Right lobe of liver (tissue), 4 donors: ENCODE data around the gene CATSPERE.

ENCODE experiments used
- CTCF ChIP-seq, 4 donors: fragments of 200-600 bp in 3 of 4; fragments of 450-650 bp in 1 of 4; IDR thresholded peaks; one replicate each; pipeline versions ENCODE4 v1.5.1 to v1.8.0; 2016 to 2022; ENCODE audit warnings: antibody characterized with exemption in 4 of 4, mild to moderate bottlenecking in 2 of 4
- POLR2A ChIP-seq: fragments of 450-650 bp; IDR thresholded peaks from one replicate; pipeline ENCODE4 v1.6.1; 2017; ENCODE audit warnings: antibody characterized with exemption, mild to moderate bottlenecking
- donor health status: DM: no; HTN: no; CAD: no.
- donor health status: DM: no; HTN: no; CAD: no.
- donor health status: DM: no; HTN: yes; CAD: no.

- TF ChIP-seq CTCF (IDR thresholded peaks at IDR 0.05) (no peak), POLR2A (no peak)
Measured at GRCh38 chr1:244502630-244503029, 41.6 kb downstream of the CATSPERE start.
